GM12874 (cell line): ENCODE data around the gene OPALIN.

Source experiments
- CTCF ChIP-seq: IDR thresholded peaks from 2 replicates; pipeline ENCODE4 v1.5.1; 2011; ENCODE audit warnings: low read depth, mild to moderate bottlenecking, control low read depth, low read length, moderate library complexity; ENCODE audit not compliant: insufficient read depth

OPALIN gene

GRCh38 chr10:96358851-96359540 lies at the start of gene OPALIN:
OPALIN (minus strand) TSS chr10:96359002; CDS start chr10:96358896, 106 bp downstream.
- no peak for TF ChIP-seq CTCF

- TF ChIP-seq CTCF, result no peak
These were observed 49.4 kb upstream of the OPALIN start for GRCh38 chr10:96408201-96408600.

GRCh38 chr10:96407560-96408069 lies 48.8 kb upstream of the OPALIN start:
- no peak for TF ChIP-seq CTCF

- TF ChIP-seq CTCF, result no peak
These were observed 47.3 kb upstream of the OPALIN start for GRCh38 chr10:96406091-96406490.

GRCh38 chr10:96402417-96403305 lies 43.9 kb upstream of the OPALIN start:
- TF ChIP-seq CTCF, result no peak

GRCh38 chr10:96401036-96401435 lies 42.2 kb upstream of the OPALIN start:
- TF ChIP-seq CTCF, result no peak

- TF ChIP-seq CTCF, result no peak
These were observed 41.7 kb upstream of the OPALIN start for GRCh38 chr10:96400465-96400864.
